ENCODE measurements around the gene DDX31.

Gene DDX31

DNA sequence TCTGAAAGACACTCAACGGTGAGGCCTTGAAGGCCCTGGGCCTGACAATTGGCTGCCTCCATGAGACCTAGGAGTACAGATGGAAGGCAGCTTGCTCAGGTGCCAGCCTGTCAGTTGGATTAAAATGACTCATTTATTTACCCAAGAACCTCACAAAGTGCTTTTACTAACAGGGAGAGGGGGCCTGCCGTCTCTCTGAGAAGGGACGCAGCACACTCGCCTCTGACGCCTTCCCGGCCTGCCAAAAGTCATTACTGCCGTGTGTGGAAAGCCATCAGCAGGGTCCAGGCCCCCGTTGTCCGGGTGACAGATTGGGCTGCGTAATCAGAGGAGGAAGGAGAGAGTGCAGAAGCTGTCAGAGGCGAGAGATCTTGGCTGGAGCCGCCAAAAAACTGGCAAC, 32.4 kb downstream of the DDX31 start:
- DNase-seq (ENCODE audit: low read depth in 3 of 3): no peak

- DNase-seq (ENCODE audit: low read depth in 3 of 3): no peak
Measured at GRCh38 chr9:132634327-132634726, 35.5 kb downstream of the DDX31 start.

DNA sequence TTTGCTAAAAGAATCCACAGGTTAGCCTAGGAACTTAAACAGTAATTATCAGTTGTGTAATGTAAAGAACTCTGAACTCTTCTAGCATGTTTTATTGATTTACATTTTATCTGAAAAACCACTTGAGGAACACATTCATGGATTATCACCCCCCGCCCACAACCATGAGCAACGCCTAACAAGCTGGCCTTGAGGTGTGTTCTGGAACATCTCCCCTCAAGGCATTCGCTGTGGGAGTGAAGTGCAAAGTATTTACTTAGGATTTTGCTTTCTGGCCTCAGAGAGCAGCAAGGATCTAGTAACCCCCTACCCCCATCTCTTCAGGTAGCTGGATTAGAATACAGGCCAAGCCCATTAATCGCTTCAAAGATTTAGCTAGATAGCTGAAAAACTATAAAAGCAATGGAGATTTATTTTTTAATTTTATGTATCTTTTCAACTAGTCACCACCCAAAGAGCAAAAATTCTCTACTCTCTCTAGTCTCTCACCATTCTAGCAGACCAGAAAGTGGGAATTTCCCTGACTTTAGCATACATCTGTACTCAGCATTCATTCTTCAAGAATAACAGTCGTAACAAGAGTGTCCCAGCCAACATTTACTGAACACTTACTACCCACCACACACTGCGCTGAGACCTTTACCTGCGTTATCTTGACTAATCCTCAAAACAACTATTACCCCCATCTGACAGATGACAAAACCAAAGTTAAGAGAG, 37.2 kb downstream of the DDX31 start:
- no peak for DNase-seq (ENCODE audit: low read depth in 3 of 3)

GRCh38 chr9:132631685-132632084, 38.1 kb downstream of the DDX31 start:
- no peak for DNase-seq (ENCODE audit: low read depth in 3 of 3)

DNA sequence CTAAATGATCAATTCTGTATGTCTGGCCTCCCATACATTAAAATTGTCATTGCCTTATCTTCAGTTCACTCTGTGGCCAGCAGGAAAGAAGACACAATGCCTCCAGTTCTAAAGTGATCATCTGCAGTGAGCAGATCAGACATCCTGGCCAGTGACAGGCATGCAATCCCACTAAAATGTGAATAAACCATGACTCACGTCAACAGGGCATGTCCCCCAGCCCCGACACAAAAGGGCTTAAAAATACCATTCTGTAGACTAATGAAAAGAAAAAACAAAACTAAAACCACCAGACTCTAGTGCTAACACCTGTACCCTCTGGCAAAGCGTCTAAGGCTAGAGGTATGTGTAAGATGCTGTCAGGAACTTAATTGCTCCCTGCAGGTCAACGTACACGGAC, 38.5 kb downstream of the DDX31 start:
- DNase-seq (ENCODE audit: low read depth in 3 of 3): no peak

DNA sequence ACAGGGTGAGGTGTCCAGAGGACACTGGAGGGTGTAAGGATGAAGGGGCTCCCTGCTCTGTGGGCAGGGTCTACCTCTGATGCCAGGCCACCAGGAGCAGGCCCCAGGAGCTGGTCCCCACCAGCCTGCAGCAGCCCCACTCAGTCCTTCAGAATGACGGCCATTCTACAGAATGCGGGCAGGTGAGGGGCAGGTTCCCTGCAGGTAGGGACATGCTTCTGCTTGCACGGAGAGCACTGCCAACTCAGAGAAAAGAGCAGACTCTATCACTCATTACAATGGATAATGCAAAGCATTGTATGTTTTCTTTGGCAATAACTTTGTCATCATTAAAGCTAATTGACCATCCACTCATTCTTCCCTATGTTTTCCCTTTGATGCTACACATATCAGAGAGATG, 39.0 kb downstream of the DDX31 start:
- no peak for DNase-seq (ENCODE audit: low read depth in 3 of 3)

DNA sequence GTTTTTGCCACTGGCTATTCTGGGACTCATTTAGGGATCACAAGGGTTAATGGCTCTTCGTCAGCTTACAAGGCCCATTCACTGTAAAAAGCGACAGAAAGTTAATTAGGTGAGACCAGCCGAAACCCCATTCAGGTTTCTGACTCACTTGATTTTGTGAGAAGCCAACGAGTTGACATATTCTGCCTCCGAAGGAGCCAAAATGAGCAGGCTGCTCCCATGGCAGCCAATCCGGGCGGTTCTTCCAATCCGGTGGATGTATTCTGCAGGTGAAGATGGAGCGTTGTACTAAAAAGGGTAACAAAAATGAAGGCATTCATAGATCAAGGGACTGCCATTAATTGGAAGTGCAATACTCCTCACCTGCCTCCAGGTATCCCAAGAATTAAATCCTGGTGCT, 39.7 kb downstream of the DDX31 start:
- no peak for DNase-seq (ENCODE audit: low read depth in 3 of 3)

DNA sequence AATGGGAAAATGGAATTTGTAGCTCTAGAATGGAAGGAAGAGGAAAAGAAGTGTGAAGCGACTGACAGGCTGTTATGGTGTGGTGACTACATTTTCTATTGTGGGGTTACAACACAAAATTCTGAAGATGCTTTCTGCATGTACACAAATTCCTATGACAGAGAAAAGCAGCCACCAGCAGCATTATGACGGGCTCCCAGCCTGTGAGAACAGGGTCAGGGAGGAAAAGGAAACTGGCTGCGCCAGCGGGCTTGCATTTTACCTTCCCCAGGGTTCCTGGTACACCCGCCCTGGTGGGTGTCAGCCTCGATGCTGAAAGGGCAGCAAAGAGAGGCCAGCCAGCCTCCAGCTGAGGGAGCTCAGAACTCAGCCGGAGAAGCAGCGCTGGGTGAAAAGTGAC, 41.0 kb downstream of the DDX31 start:
- DNase-seq (ENCODE audit: low read depth in 3 of 3): no peak

DNA sequence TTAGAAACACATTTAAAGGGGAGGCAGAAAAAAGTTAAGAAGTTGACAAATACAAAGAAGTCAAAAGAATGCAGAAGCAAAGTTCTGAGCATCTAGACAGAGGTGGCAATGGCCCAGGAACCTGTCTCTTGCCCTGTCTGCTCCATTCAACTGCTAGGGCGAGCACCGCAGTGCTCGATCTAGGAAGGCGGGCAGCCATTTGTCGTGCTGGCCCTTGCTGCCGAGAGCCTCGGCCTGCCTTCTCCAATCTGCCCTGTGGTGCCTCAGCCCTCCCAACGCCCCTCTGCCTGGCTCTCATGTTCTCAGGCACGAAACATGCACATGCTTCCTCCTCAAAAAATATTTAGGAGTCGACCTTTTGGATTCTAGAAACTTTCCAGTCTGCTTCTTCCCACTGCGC, 42.2 kb downstream of the DDX31 start:
- DNase-seq (ENCODE audit: low read depth in 3 of 3): no peak

- no peak for DNase-seq (ENCODE audit: low read depth in 3 of 3)
Measured at GRCh38 chr9:132627106-132627505, 42.7 kb downstream of the DDX31 start.

DNA sequence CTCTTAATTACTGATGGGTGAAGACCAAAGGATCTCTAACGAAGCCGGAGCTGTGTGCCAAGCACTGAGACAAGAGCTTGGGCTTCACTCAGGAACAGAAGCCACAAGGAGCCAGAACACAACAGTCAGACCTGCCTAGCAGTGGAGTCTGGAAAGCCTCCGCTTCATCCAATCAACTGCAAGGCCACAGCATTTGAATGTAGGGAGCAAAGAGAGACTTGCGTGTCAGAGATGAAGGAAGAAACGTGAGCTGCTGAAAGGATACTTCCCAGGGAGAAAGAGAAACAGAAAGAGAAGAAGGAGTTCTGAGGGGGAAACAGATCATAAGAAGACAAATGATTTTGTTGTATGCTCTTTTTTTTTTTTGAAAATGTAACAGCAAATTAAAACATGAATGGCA, 43.5 kb downstream of the DDX31 start:
- no peak for DNase-seq (ENCODE audit: low read depth in 3 of 3)

DNA sequence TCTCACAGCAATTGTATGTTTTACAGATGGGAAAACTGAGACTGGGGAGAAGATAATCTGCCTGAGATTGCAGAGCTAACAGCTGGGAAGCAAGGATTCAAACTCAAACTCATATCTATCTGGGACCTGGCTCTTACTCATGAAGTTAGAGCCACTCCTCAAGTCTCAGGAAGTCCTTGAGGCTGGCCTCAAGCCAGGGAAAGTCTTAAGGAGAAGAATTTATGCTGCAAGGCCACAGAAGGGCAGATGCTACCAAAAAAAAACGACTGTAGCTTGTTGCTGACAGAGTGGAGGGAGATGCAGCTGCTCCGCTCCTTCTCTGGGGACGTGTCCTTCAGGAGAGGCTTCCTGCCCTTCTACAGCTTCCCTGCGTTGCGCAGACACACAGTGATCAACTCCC, 47.6 kb downstream of the DDX31 start:
- no peak for DNase-seq (ENCODE audit: low read depth in 3 of 3)

DNA sequence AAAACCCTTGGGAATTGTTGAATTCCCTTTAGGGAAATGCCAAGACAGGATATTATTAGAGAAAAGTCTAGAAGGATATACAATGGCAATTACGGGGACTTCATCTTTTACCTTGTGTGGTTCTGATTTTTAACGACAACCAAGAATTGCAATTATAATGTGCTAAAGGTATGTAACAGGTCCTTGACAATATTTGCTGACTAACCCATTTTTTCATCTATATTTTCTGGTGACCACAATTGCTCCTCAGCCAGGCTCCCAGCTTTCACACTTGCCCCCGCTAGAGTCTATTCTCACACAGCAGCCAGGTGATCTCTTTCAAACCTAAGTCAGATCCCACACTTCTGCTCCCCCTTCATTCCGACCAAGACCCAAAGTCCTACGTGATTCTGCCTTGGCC, 53.1 kb downstream of the DDX31 start:
- no peak for DNase-seq (ENCODE audit: low read depth in 3 of 3)

DNA sequence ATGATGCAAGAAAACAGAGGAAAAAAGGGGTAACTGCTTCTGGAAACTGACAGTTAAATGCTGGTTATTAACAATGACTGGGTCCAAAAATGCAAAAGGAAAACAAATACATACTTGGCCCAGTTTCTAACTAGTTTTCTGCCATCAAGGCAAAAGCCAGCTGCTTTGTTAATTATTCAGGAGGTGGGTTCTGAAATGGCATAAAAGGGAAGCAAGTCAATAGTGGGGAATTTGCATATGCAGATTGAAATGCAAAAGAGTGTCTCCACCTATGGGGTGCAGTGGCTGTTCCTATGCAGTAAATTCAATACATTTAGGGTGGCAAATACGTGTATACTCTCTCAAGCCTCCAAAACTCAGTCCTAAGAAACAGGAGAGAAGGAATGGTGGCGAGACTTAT, 54.0 kb downstream of the DDX31 start:
- DNase-seq (ENCODE audit: low read depth in 3 of 3): no peak

GRCh38 chr9:132614324-132614723, 55.5 kb downstream of the DDX31 start:
- no peak for DNase-seq (ENCODE audit: low read depth in 3 of 3)

DNA sequence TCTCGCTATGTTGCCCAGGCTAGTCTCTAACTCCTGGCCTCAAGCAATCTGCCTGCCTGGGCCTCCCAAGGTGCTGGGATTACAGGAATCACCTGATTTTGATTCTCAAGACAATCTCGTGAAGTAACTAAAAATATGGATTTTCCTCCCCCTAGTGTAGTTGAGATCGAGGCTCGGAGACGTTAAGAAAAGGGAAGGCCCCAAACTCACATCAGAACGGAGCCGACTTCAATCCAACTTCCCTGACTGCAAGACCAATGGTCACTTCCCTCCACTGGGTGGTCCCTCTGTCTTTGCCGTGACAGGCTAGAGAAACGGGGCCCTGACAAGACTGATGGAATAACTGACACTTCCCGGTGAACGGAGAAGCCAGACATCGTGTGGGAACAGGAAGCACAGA, 59.1 kb downstream of the DDX31 start:
- no peak for DNase-seq (ENCODE audit: low read depth in 3 of 3)

GRCh38 chr9:132609829-132610228, 60.0 kb downstream of the DDX31 start:
- no peak for DNase-seq (ENCODE audit: low read depth in 3 of 3)

- DNase-seq (ENCODE audit: low read depth in 3 of 3): no peak
Measured at GRCh38 chr9:132609184-132609583, 60.6 kb downstream of the DDX31 start.

GRCh38 chr9:132606066-132606465, 63.7 kb downstream of the DDX31 start:
- no peak for DNase-seq (ENCODE audit: low read depth in 3 of 3)

DNA sequence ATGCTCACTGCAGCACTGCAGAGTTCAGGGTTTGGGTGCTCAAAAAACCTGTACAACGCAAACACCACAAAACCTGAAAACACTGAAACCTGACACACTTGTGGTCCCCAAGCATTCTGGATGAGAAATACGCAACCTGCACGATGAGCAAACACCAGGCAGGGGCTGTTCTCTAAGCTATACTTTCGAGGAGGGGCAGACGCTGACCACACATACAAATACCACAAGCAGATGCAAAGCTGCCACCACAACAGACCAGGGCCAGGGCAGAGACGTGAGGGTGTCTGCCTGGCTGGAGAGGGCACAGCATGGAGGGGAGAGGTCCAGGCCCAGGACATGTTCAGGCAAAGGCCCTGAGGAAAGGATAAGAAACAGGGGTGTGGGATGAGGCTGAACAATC, 64.4 kb downstream of the DDX31 start:
- DNase-seq (ENCODE audit: low read depth in 3 of 3): no peak

- no peak for DNase-seq (ENCODE audit: low read depth in 3 of 3)
Measured at GRCh38 chr9:132602207-132602606, 67.6 kb downstream of the DDX31 start.

- no peak for DNase-seq (ENCODE audit: low read depth in 3 of 3)
Measured at GRCh38 chr9:132600326-132600984, 69.3 kb downstream of the DDX31 start.

- DNase-seq (ENCODE audit: low read depth in 3 of 3): no peak
Measured at GRCh38 chr9:132597073-132597775, 72.6 kb downstream of the DDX31 start.

Measured in stimulated activated CD4-positive, alpha-beta T cell treated with anti-CD3 and anti-CD28 coated beads, TNF-alpha, amount 100 ng/mL, for 48 hours (primary cell).